ENCODE measurements around the gene MSANTD2. TPM values are rescaled to one million over a fixed set of nuclear protein-coding genes. Genes with fewer than 3 reads are reported as not detected.

The MSANTD2 gene
- total RNA-seq, 2 experiments from 2014 or later = 5.8 to 7.3 TPM

DNA sequence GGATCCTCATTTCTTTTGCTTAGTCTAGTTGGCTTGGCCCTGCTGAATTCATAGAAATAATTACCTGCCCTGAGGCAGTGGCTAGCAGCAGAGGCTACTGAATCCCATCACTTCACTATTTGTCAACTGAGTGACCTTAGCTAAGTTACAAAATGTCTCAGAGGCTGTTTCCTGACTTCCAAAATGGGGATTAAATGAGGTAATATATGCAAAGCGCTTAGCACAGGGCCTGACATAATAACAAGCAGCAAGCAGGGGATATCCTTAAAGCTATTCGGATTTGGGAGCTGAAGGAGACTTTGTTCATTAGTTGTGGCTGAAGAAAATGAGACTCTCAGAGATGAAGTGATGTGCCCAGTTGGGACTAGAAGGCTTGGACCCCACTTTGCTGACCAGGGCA, 57.7 kb downstream of the MSANTD2 start:
- Mint-ChIP-seq H3K4me1 (ENCODE audit: low read depth) (peaks cover 18% of the 10 kb centered on the region), H3K36me3 (ENCODE audit: low read depth) (peaks cover 1% of the 10 kb centered on the region), H3K9me3 (no peaks in the 10 kb centered on the region), H3K27ac (no peak overlapping the region), H3K4me3 (no peak overlapping the region), H3K27me3 (peaks cover 15% of the 10 kb centered on the region)
- DNase-seq = no peak
- ChIA-PET POLR2A (no interaction called here), CTCF (interaction anchor here (1.0 to 9.5 kb wide), 5 partner anchors 14 to 399 kb away, joined by 3 to 77 read pairs (median 11); partner anchors contain the start of genes ESAM, SIAE and SPA17)
- intact Hi-C loops (cut with micrococcal nuclease) = no loop called here
- ATAC-seq = no peak
- TF ChIP-seq CTCF (IDR thresholded peaks at IDR 0.05) = no peak

DNA sequence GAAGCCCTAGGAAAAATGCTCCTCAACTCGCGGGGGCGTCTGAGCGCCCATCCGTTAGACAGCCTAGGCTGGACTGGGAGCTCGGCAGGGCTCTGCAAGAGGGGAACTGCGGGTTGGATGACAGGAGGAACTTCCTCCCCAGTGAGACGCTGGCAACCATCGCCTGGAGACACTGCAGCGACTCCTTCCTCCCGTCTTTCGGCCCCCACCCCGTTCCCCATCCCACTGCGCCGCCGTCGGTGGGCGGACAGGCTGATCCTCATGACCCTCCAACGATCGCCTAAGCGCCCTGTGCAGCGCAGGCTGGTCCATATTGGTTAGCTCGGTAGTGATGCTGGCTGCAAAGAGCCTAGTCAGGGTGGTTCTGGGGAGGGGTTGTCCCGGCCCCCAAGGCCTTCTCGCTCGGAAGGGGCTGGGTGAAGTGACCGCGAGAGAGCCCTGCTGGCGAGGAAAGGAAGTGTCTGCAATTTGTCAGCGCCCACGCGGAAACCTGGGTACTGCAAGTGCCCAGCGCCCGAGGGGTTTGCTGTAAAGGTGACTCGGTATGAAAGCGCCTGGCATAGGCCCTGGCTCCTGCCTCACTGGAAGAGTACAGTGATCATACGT, 59.8 kb downstream of the MSANTD2 start:
- ATAC-seq (peak; percentile 68), DNase-seq (peak; percentile 82)
- Mint-ChIP-seq H3K9me3 (no peaks in the 10 kb centered on the region), H3K27ac (no peak overlapping the region), H3K4me3 (peak overlapping the region; percentile 79), H3K36me3 (ENCODE audit: low read depth) (peaks cover 1% of the 10 kb centered on the region), H3K4me1 (ENCODE audit: low read depth) (peaks cover 16% of the 10 kb centered on the region), H3K27me3 (peaks cover 15% of the 10 kb centered on the region)
- intact Hi-C loops (cut with micrococcal nuclease) = no loop called here
- CTCF ChIA-PET = interaction anchor here (0.6 to 9.5 kb wide), 15 partner anchors 8 to 98 kb away, joined by 3 to 77 read pairs (median 3); no protein-coding TSS in a partner anchor
- POLR2A ChIA-PET = interaction anchor here (0.8 to 2.1 kb wide), 2 partner anchors 13 to 18 kb away, joined by 3 to 5 read pairs; no protein-coding TSS in a partner anchor
- TF ChIP-seq CTCF (IDR thresholded peaks at IDR 0.05) = peak; percentile 65

GRCh38 chr11:124739479-124740276, 60.5 kb downstream of the MSANTD2 start, which contains the start of gene NRGN:
NRGN (plus strand) TSS chr11:124739942; CDS start chr11:124740085, 143 bp downstream.
- TF ChIP-seq CTCF (IDR thresholded peaks at IDR 0.05) = no peak
- POLR2A ChIA-PET = interaction anchor here (0.8 to 2.1 kb wide), 3 partner anchors 13 to 19 kb away, joined by 3 to 5 read pairs (median 3); no protein-coding TSS in a partner anchor
- peaks cover 14% of the 10 kb centered on the region for H3K4me1 Mint-ChIP-seq (ENCODE audit: low read depth)
- peak within 1 kb of the TSS; percentile 79 for H3K4me3 Mint-ChIP-seq
- peaks cover 15% of the 10 kb centered on the region for H3K27me3 Mint-ChIP-seq
- H3K36me3 Mint-ChIP-seq (ENCODE audit: low read depth) = peaks cover 1% of the 10 kb centered on the region
- intact Hi-C loops (cut with micrococcal nuclease) = no loop called here
- CTCF ChIA-PET = interaction anchor here (0.6 to 2.0 kb wide), 12 partner anchors 8 to 98 kb away, joined by 3 to 8 read pairs (median 3); no protein-coding TSS in a partner anchor
- DNase-seq = peak; percentile 91
- no peaks in the 10 kb centered on the region for H3K9me3 Mint-ChIP-seq
- ATAC-seq = peak; percentile 95
- H3K27ac Mint-ChIP-seq = peak within 1 kb of the TSS; percentile 8

DNA sequence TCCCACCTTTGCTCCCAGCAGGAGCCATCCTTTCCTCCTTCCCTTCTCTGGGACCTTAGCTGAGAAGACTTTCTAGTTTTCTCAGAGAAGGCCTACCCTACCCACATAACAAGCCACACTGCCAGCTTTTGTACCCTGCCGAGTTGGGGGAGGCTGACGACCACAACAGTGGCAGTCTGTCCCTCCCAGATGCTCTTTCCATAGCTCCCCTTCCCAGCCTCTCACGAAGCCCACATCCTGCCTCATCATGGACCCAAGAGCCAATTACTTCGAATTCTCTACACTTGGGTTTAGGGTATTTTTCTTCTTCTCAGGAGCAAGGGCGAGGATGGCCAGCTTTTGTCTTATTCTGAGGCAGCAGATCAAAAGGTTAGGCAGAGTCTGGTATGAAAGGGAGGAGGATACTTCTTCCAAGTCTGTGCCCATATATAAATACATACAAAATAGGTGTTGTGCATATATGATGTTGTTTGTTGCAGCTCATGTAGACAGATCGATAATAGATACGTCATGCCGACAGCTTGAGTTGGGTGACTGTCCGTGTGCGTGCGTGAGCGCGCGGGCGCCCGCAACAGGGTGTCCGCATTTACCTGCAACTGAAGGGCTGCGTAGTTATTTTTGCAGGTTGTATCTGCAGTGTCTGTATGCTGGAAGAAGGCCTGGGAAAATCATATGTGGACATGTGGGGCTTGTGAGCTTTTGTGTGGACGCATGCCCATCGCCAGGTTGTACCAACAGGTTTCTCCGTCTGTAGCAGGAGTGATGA, 61.3 kb downstream of the MSANTD2 start:
- no peak for TF ChIP-seq CTCF (IDR thresholded peaks at IDR 0.05)
- peak overlapping the region; percentile 79 for H3K4me3 Mint-ChIP-seq
- ChIA-PET CTCF (interaction anchor here (0.7 to 2.6 kb wide), 8 partner anchors 7 to 98 kb away, joined by 3 to 8 read pairs (median 4); no protein-coding TSS in a partner anchor), POLR2A (interaction anchor here (1.1 to 1.2 kb wide), 2 partner anchors 12 to 38 kb away, joined by 3 read pairs; no protein-coding TSS in a partner anchor)
- H3K27ac Mint-ChIP-seq = peak overlapping the region; percentile 8
- ATAC-seq = no peak
- no peaks in the 10 kb centered on the region for H3K9me3 Mint-ChIP-seq
- peaks cover 15% of the 10 kb centered on the region for H3K27me3 Mint-ChIP-seq
- no peak for DNase-seq
- peaks cover 14% of the 10 kb centered on the region for H3K4me1 Mint-ChIP-seq (ENCODE audit: low read depth)
- intact Hi-C loops (cut with micrococcal nuclease) = no loop called here
- H3K36me3 Mint-ChIP-seq (ENCODE audit: low read depth) = peaks cover 1% of the 10 kb centered on the region

Measured in activated CD8-positive, alpha-beta T cell treated with anti-CD3 and anti-CD28 coated beads for 36 hours (primary cell).